Loucy (cell line): ENCODE measurements around the gene CENPS.

ENCODE experiments used
- CTCF ChIP-seq: fragments of 200-600 bp; sonication (generic); conservative IDR thresholded peaks from 2 replicates; pipeline ENCODE4 v1.5.1; 2014; ENCODE audit warnings: mild to moderate bottlenecking, antibody characterized with exemption, low read length
- EZH2phosphoT487 ChIP-seq: fragments of 200-600 bp; IDR thresholded peaks from 2 replicates; pipeline ENCODE4 v1.6.1; 2018; ENCODE audit warnings: antibody characterized with exemption, mild to moderate bottlenecking, moderate library complexity, borderline replicate concordance

GRCh38 chr1:10424034-10424433 lies 6.2 kb upstream of the CENPS start:
- TF ChIP-seq CTCF: no peak
- no peak for TF ChIP-seq EZH2phosphoT487
